ENCODE results near the gene SPON1.

GRCh38 chr11:14248580-14248981, 286.1 kb downstream of the SPON1 start:
- TF ChIP-seq EP300 (IDR thresholded peaks at IDR 0.05), result no peak
- TF ChIP-seq CTCF (IDR thresholded peaks at IDR 0.05), result no peak
- no peak for TF ChIP-seq POLR2A (IDR thresholded peaks at IDR 0.05)
